IPS-18c (cell line): ENCODE measurements around the gene DDX53.

Source experiments
- H3K4me3 ChIP-seq: 2 replicates; pipeline ENCODE4 v1.7.0; 2013; ENCODE audit warnings: low read depth, mild to moderate bottlenecking, low read length, moderate library complexity; ENCODE audit not compliant: insufficient read depth
- H3K9me3 ChIP-seq: one replicate; pipeline ENCODE4 v1.6.1; 2013; ENCODE audit warnings: mild to moderate bottlenecking, low read length, moderate library complexity; ENCODE audit not compliant: control insufficient read depth, insufficient read depth

Gene DDX53

GRCh38 chrX:23013366-23013765 is 13.6 kb downstream of the DDX53 start:
- Histone ChIP-seq H3K4me3 (no peak overlapping the region), H3K9me3 (no peaks in the 10 kb centered on the region)

GRCh38 chrX:23031600-23031999 is 31.8 kb downstream of the DDX53 start:
- H3K9me3 ChIP-seq: no peaks in the 10 kb centered on the region
- no peak overlapping the region for H3K4me3 ChIP-seq

- Histone ChIP-seq H3K4me3 (no peak overlapping the region), H3K9me3 (no peaks in the 10 kb centered on the region)
Observed at GRCh38 chrX:23035493-23035892, 35.7 kb downstream of the DDX53 start.

GRCh38 chrX:23046443-23046842 is 46.7 kb downstream of the DDX53 start:
- no peaks in the 10 kb centered on the region for H3K9me3 ChIP-seq
- H3K4me3 ChIP-seq: no peak overlapping the region

GRCh38 chrX:23048806-23049573 is 49.2 kb downstream of the DDX53 start:
- H3K4me3 ChIP-seq: no peak overlapping the region

GRCh38 chrX:23052324-23052723 is 52.6 kb downstream of the DDX53 start:
- Histone ChIP-seq H3K4me3 (no peak overlapping the region), H3K9me3 (no peaks in the 10 kb centered on the region)

More at GRCh38 chrX:23048806-23049573, 49.2 kb downstream of the DDX53 start:
- no peaks in the 10 kb centered on the region for H3K9me3 ChIP-seq
